H9 (cell line): ENCODE results near the gene KRTAP2-1. TPM values are rescaled to one million over a fixed set of nuclear protein-coding genes. Genes with fewer than 3 reads are reported as not detected.

ENCODE experiments used
- DNase-seq: peaks from one replicate; pipeline ENCODE4 v3.0.0-alpha.2; 2017
- H2AFZ ChIP-seq: one replicate; pipeline ENCODE4 v1.6.1; 2013; ENCODE audit warnings: mild to moderate bottlenecking, low read length, control low read depth, moderate library complexity
- H2AK5ac ChIP-seq: 2 replicates; pipeline ENCODE4 v1.6.1; 2013; ENCODE audit warnings: low read length, control low read depth, mixed read lengths; ENCODE audit not compliant: insufficient read length
- H2BK120ac ChIP-seq: one replicate; pipeline ENCODE4 v1.6.1; 2013; ENCODE audit warnings: low read depth, mild to moderate bottlenecking, low read length, control low read depth, inconsistent platforms; ENCODE audit not compliant: poor library complexity, severe bottlenecking
- H2BK12ac ChIP-seq: 2 replicates; pipeline ENCODE4 v1.6.1; 2013; ENCODE audit warnings: low read length, control low read depth, mixed read lengths, low read depth; ENCODE audit not compliant: insufficient read length
- H2BK15ac ChIP-seq: 2 replicates; pipeline ENCODE4 v1.6.1; 2013; ENCODE audit warnings: low read depth, low read length, control low read depth
- H2BK20ac ChIP-seq: one replicate; pipeline ENCODE4 v1.6.1; 2013; ENCODE audit warnings: low read depth, mild to moderate bottlenecking, low read length, control low read depth, inconsistent platforms; ENCODE audit not compliant: poor library complexity, severe bottlenecking
- H2BK5ac ChIP-seq: 2 replicates; pipeline ENCODE4 v1.6.1; 2013; ENCODE audit warnings: low read length, control low read depth, mixed read lengths; ENCODE audit not compliant: insufficient read length
- H3K14ac ChIP-seq: 2 replicates; pipeline ENCODE4 v1.6.1; 2013; ENCODE audit warnings: low read length, control low read depth; ENCODE audit not compliant: insufficient read depth
- H3K18ac ChIP-seq: 2 replicates; pipeline ENCODE4 v1.6.1; 2013; ENCODE audit warnings: low read depth, mild to moderate bottlenecking, mixed read lengths, low read length, control low read depth; ENCODE audit not compliant: insufficient read length
- H3K23ac ChIP-seq: 2 replicates; pipeline ENCODE4 v1.6.1; 2013; ENCODE audit warnings: low read length, control low read depth, mixed read lengths, low read depth; ENCODE audit not compliant: insufficient read length
- H3K23me2 ChIP-seq: 2 replicates; pipeline ENCODE4 v1.6.1; 2013; ENCODE audit warnings: low read depth, mild to moderate bottlenecking, mixed read lengths, low read length, control low read depth; ENCODE audit not compliant: insufficient read length, poor library complexity, severe bottlenecking
- H3K27ac ChIP-seq: 2 replicates; pipeline ENCODE4 v1.5.1; 2013; ENCODE audit warnings: low read length, control low read depth, mixed read lengths, low read depth; ENCODE audit not compliant: insufficient read length
- H3K27me3 ChIP-seq: 2 replicates; pipeline ENCODE4 v1.6.1; 2013; ENCODE audit warnings: low read length, control low read depth, inconsistent platforms; ENCODE audit not compliant: insufficient read depth
- H3K4ac ChIP-seq: 2 replicates; pipeline ENCODE4 v1.6.1; 2013; ENCODE audit warnings: low read depth, mild to moderate bottlenecking, control low read depth, inconsistent platforms, low read length, moderate library complexity
- H3K4me1 ChIP-seq: 2 replicates; pipeline ENCODE4 v1.6.1; 2013; ENCODE audit warnings: low read length, control low read depth, inconsistent platforms; ENCODE audit not compliant: insufficient read depth
- H3K4me2 ChIP-seq: 2 replicates; pipeline ENCODE4 v1.6.1; 2013; ENCODE audit warnings: low read length, control low read depth, mixed read lengths; ENCODE audit not compliant: insufficient read length, insufficient read depth
- H3K56ac ChIP-seq: 2 replicates; pipeline ENCODE4 v1.6.1; 2013; ENCODE audit warnings: low read depth, mild to moderate bottlenecking, mixed read lengths, low read length, control low read depth; ENCODE audit not compliant: insufficient read length
- H3K79me1 ChIP-seq: 2 replicates; pipeline ENCODE4 v1.6.1; 2013; ENCODE audit warnings: low read depth, mild to moderate bottlenecking, moderate library complexity, low read length, control low read depth, inconsistent platforms; ENCODE audit not compliant: insufficient read depth, poor library complexity, severe bottlenecking
- H3K79me2 ChIP-seq: 2 replicates; pipeline ENCODE4 v1.6.1; 2013; ENCODE audit warnings: low read length, control low read depth, inconsistent platforms; ENCODE audit not compliant: insufficient read depth
- H3K9ac ChIP-seq: 2 replicates; pipeline ENCODE4 v1.6.1; 2013; ENCODE audit warnings: low read length, control low read depth, mixed read lengths; ENCODE audit not compliant: insufficient read length; ENCODE audit errors: extremely low read depth
- H3K9me3 ChIP-seq: one replicate; pipeline ENCODE4 v1.6.1; 2013; ENCODE audit warnings: low read depth, low read length, inconsistent platforms; ENCODE audit not compliant: control insufficient read depth
- H3T11ph ChIP-seq: one replicate; pipeline ENCODE4 v1.6.1; 2013; ENCODE audit warnings: mild to moderate bottlenecking, low read length, control low read depth, inconsistent platforms
- H4K20me1 ChIP-seq: one replicate; pipeline ENCODE4 v1.6.1; 2013; ENCODE audit not compliant: control insufficient read depth, insufficient read length, insufficient read depth
- H4K5ac ChIP-seq: 2 replicates; pipeline ENCODE4 v1.6.1; 2013; ENCODE audit warnings: low read depth, mild to moderate bottlenecking, mixed read lengths, low read length, control low read depth; ENCODE audit not compliant: insufficient read length
- H4K8ac ChIP-seq: replicated peaks from 2 replicates; pipeline ENCODE4 v1.6.1; 2013; ENCODE audit warnings: low read length, control low read depth, mixed read lengths, low read depth; ENCODE audit not compliant: insufficient read length
- H4K91ac ChIP-seq: 2 replicates; pipeline ENCODE4 v1.6.1; 2013; ENCODE audit warnings: low read depth, mild to moderate bottlenecking, moderate library complexity, mixed read lengths, low read length, control low read depth; ENCODE audit not compliant: insufficient read length
- H3K27ac Mint-ChIP-seq, 3 experiments: 2 replicates in 2 of 3; 3 replicates in 1 of 3; pipeline ENCODE4 v1.8.0; 2020 to 2021; ENCODE audit warnings: mixed read lengths in 3 of 3, mild to moderate bottlenecking in 1 of 3, moderate library complexity in 1 of 3
- H3K27me3 Mint-ChIP-seq: 2 replicates; pipeline ENCODE4 v1.8.0; 2021; ENCODE audit warnings: low read depth, mild to moderate bottlenecking, moderate library complexity, mixed read lengths
- H3K36me3 Mint-ChIP-seq, 3 experiments: 2 replicates in 2 of 3; 3 replicates in 1 of 3; pipeline ENCODE4 v1.8.0; 2020 to 2021; ENCODE audit warnings: low read depth in 3 of 3, mixed read lengths in 3 of 3; ENCODE audit not compliant: insufficient read depth in 1 of 3
- H3K4me1 Mint-ChIP-seq, 2 experiments: 2 replicates each; pipeline ENCODE4 v1.8.0; 2020; ENCODE audit warnings: mixed read lengths in 2 of 2
- H3K4me3 Mint-ChIP-seq, 2 experiments: 2 replicates in 1 of 2; 3 replicates in 1 of 2; pipeline ENCODE4 v1.8.0; 2020 to 2021; ENCODE audit warnings: mild to moderate bottlenecking in 2 of 2, mixed read lengths in 2 of 2, moderate library complexity in 1 of 2
- H3K9me3 Mint-ChIP-seq, 2 experiments: 2 replicates in 1 of 2; 3 replicates in 1 of 2; pipeline ENCODE4 v1.8.0; 2020; ENCODE audit warnings: mild to moderate bottlenecking in 2 of 2, mixed read lengths in 2 of 2, moderate library complexity in 1 of 2
- CTCF ChIP-seq: fragments of 200-600 bp; sonication (generic); conservative IDR thresholded peaks from 3 replicates; pipeline ENCODE4 v1.8.0; 2021; ENCODE audit warnings: antibody characterized with exemption, mild to moderate bottlenecking
- WGBS: extraction: QIAGEN DNeasy Blood & Tissue Kit; methylation state at CpG from one replicate; pipeline ENCODE4 v1.1.7; 2013; ENCODE audit warnings: missing lambda C conversion rate, low lambda C conversion rate, mixed read lengths; ENCODE audit not compliant: insufficient read length; ENCODE audit errors: extremely low coverage; 5-methylcytosine and 5-hydroxymethylcytosine counted together
- total RNA-seq: library from RNA; stranded (reverse); gene quantifications from 2 replicates; pipeline ENCODE4 v1.2.1, GENCODE V29; 2021

The KRTAP2-1 gene
- total RNA-seq, 1 experiment from 2014 or later, result not detected

DNA sequence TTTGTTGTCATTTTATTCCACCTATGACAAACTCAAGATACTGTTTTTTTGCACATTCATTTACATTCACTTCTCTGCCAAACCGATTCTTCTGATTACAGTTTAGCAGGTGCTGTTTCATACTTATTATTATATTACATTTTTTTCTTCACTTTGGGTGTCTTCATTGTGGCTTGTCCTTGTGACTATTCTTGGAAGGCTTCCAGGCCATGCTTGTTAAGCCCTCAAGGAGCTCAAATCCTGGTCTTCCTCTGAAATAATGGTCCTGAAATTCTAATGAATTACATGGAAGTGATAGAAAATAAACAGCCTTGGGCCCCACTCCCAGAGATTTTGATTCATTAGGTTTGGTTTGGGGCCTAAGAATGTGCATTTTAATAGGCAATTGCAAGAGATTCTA, 17.2 kb upstream of the KRTAP2-1 start:
- Histone ChIP-seq H4K5ac (no peak overlapping the region), H2AFZ (no peak overlapping the region), H2BK15ac (no peak overlapping the region), H2BK5ac (no peak overlapping the region), H3K9me3 (no peaks in the 10 kb centered on the region), H4K20me1 (no peaks in the 10 kb centered on the region), H3K4ac (no peak overlapping the region), H4K8ac (no peak overlapping the region), H3K23me2 (no peaks in the 10 kb centered on the region), H3K9ac (no peak overlapping the region), H3K14ac (no peak overlapping the region), H2AK5ac (no peak overlapping the region), H4K91ac (no peak overlapping the region), H3K79me1 (no peaks in the 10 kb centered on the region), H3K79me2 (no peaks in the 10 kb centered on the region), H3K56ac (no peak overlapping the region), H3K27ac (no peak overlapping the region), H3K4me2 (no peak overlapping the region), H2BK12ac (no peak overlapping the region), H3K27me3 (no peaks in the 10 kb centered on the region), H3K4me1 (no peaks in the 10 kb centered on the region), H3K18ac (no peak overlapping the region), H2BK20ac (no peak overlapping the region), H3T11ph (no peak overlapping the region), H2BK120ac (no peak overlapping the region), H3K23ac (no peak overlapping the region)
- no peak for DNase-seq
- Mint-ChIP-seq H3K36me3 (no peaks in the 10 kb centered on the region), H3K4me3 (no peak overlapping the region), H3K27me3 (no peaks in the 10 kb centered on the region), H3K9me3 (no peaks in the 10 kb centered on the region), H3K4me1 (peaks cover 2 to 11% of the 10 kb centered on the region in 2 experiments), H3K27ac (no peak overlapping the region)
- TF ChIP-seq CTCF, result no peak
- WGBS, result no CpG with 5 or more reads among the region's 1 CpG
